GM19035 (cell line): Measurements from ENCODE around the gene ABI3.
"Not testable (repeated sequence)": the region's sequence is repeated elsewhere in the genome, so short reads cannot be mapped to it uniquely, and the experiment has no call there.

Experiments used
- ATAC-seq: cut with Tn5 transposase; IDR thresholded peaks from one replicate; pipeline ENCODE4 v1.9.1; 2021; ENCODE audit not compliant: unreplicated experiment

Gene ABI3, protein sequence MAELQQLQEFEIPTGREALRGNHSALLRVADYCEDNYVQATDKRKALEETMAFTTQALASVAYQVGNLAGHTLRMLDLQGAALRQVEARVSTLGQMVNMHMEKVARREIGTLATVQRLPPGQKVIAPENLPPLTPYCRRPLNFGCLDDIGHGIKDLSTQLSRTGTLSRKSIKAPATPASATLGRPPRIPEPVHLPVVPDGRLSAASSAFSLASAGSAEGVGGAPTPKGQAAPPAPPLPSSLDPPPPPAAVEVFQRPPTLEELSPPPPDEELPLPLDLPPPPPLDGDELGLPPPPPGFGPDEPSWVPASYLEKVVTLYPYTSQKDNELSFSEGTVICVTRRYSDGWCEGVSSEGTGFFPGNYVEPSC

DNA sequence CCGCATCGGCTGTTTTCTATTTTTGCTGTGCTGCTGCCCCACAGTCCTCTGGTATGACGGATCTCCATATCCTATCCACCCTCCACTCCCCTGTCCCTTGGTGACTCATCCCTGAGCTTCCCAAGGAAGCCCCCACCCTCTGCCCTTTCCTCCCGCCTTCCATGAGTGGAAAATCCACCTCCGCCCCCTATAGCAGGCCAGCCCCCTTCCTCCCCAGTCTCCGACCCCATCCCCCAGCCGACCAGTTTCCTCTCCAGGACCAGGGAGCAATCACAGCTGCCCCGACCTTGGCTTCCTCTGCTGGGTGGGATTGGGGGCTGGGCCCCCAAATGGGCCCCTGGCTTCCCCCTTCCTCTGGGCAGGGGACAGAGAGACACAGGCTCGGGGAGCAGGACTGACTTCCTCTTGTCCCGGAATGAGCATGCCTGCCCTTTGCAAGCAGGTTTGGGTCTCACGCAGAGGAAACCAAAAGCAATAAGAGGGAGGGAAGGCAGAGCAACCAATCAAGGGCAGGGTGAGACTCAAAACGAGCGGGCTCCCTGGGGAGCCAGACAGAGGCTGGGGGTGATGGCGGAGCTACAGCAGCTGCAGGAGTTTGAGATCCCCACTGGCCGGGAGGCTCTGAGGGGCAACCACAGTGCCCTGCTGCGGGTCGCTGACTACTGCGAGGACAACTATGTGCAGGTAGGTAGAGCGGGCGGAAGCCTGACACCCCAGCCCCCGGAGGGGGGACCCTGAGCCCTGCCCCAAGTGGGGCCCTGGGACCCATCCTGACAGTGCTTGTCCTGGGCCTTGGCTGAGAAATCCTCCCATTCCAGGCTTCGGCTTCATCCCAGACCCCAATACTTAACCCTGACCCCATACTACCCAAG is at the start of gene ABI3, which contains the start of gene GNGT2:
Gene ABI3 (plus strand): TSS at position 550 of the 872 bp plus-strand sequence. CDS start 18 bp downstream, at position 568.
Gene GNGT2 (minus strand): TSS at position 417 of the 872 bp plus-strand sequence. CDS start 3,152 bp downstream, outside the sequence.
- peak; percentile 82 for ATAC-seq

DNA sequence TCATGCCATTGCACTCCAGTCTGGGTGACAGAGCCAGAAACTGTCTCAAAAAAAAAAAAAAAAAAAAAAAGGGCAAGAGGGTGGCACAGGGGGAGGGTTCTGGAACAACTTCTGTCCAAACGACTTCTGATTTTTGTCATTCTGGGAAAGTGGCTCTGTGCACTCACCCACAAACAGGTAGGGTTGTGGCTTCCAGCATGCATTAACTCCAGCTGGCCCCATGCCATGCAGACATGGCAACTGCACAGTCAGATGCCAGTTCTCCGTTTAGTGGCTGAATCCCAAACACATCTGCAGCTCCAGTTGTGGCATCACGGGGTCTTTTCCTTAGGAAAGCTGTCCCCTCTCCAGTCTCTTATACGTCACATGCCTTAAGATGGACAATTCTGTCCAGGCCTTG is 47.6 kb upstream of the ABI3 start:
- ATAC-seq, result no peak

DNA sequence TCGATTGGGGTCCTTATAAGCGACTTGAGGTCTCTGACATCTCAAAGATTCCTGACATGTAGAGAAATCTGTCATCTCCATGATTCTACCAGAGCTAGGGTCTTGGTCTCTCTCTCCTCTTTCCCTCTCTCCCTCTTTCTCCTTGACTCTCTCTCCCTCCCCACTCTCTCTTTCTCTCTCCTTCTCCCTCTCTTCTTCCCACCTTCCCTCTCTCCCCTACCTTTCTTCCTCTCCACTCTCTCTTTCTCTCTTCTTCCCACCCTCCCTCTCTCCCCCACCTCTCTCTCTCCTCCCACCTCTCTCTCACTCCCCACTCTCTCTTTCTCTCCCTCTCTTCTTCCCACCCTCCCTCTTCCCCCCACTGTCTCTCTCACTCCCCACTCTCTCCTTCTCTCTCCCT is 45.4 kb upstream of the ABI3 start:
- ATAC-seq, result no peak

DNA sequence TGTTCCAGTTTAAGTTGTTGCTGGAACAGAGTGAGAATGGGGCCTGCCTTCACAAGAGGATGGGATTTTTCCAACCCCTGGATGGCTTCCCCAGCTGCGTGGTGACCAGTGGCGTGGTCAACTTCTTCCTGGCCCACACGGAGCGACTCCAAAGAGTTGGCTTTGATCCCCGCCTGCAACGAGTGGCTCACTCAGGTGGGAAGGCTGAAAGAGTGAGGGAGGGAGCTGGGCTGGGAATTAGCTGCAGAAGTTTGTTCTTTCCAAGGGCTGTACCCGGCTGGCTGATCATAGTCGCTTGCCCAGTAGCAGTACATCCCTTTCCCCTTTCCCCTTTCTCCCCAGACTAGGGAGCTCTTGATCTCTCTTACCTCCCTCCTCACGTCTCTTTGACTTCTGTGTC is 41.8 kb upstream of the ABI3 start:
- no peak for ATAC-seq

DNA sequence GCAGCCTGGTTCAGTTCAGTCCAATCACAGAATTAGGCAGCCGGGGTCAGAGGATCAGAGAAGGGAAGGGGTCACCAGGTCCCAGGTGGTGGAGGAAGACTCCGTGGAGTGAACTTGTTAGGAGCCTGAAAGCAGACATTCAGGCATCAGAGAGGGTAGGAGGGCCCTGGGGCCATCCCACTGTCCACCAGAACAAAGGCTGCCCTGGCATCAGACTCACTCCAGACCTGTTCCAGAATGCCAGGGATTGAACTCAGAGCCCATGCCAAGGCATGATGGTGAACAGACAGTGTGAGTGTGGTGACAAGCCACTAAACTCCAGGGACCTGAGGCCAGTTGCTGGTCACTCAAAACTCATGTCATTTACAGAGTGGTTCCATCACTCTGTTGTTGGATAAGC is 40.3 kb upstream of the ABI3 start:
- no peak for ATAC-seq

DNA sequence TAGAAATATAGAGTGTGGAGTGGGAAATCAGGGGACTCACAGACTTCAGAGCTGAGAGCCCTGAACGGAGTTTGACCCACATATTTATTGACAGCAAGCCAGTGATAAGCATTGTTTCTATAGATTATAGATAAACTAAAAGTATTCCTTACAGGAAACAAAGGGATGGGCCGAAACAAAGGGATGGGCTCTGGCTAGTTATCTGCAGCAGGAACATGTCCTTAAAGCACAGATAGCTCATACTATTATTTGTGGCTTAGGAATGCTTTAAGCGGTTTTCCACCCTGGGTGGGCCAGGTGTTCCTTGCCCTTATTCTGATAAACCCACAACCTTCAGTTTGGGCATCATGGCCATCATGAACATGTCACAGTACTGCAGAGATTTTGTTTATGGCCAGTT is 39.8 kb upstream of the ABI3 start:
- not testable (repeated sequence) for ATAC-seq

DNA sequence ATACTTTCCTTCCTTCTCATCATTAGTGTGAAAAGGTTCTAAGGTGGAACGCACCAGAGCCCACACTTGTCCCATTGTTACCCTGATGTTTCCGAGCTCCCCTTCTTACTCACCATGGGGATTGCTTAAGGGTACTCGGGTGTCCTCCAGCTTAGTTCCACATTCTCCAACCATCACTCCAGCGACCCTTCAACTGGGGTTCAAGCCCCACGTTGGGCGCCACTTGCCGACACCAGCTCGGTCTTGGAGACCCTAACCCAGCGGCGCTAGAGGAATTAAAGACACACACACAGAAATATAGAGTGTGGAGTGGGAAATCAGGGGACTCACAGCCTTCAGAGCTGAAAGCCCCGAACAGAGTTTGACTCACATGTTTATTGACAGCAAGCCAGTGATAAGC is 34.5 kb upstream of the ABI3 start:
- not testable (repeated sequence) for ATAC-seq

DNA sequence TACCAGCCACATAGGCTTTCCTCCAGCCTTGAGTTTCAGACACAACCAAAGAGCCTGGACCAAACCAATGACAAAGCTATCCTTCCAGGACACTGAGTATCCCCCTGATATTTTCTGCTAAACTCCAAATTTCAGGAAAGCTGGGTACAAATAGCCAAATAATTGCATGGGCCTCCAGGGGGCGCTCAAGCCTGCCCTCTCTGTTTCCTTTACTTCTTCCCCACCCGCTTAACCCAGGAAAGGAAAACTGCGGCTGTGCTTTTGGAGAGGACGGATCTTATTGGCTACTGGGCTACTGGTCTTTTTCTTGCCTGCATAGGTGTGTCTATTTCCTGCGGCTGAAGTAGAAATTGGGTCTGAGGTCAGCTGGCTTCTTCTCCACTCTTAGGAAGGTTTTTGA is 30.2 kb upstream of the ABI3 start:
- ATAC-seq, result no peak

DNA sequence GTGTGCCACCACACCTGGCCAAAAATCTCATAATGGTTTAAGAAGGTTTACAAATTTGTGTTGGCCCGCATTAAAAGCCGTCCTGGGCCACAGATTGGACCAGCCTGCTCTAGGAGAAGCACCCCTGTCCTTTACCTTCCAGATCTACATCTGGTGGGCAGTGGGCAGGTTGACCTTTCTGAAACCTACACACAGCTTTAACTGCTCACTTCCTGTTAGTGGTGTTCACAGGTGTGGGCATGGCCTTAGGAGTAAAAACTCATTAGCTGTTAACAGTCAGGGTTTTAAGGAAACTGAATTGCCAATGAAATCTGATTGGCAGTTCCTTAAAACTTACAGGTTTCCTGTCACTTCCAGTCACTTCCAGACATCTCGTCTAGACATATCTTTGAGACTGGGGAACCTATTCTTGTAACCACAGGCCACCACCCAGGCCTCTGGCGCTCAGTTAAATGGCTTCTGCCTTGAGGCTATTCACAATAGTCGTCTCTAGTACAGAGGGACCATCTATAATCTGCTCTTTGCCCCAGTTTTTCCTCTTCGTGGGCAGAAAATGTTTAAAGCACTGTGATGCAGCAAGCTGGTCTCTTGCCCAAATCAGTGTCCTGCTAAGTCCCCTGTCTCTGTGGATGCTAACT is 29.4 kb upstream of the ABI3 start:
- no peak for ATAC-seq

DNA sequence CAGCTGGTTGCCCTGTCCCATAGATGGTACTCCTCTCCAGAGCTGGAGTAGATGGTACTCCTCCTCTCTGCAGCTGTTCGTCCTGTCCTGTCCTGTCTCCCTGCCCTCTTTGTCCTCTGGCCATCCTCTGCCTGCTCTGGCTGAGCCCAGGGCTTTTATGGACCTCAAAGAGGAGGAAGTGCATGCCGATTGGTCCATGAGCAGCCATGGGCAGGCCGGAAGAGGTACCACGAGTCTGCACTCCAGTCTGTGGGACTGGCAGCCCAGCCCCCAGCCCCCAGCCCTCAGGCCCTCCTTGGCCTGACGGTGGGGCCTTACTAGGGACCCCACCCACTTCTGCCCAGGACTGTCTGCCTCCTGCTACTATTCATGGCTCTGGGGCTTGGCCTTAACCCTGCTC is 27.2 kb upstream of the ABI3 start:
- no peak for ATAC-seq

DNA sequence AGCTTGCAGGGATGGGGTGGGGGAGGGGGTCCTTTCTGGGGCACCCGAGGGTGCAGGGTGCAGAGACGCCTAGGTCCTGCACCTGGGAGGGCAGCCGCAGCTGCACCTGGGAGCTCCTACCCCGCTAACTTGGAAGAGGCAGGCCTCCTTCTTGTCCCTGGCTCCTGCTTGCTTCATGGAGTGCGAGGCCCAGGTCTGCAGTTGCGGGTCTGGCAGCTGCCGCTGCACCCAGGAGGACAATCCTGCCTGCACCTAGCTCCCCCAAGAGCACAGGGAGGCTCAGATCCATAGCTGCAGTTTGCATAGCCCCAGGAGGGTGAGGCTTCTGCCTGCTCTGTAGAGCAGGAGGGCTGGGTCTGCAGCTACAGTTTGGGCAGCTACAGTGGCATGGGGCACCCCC is 26.7 kb upstream of the ABI3 start:
- ATAC-seq, result no peak

DNA sequence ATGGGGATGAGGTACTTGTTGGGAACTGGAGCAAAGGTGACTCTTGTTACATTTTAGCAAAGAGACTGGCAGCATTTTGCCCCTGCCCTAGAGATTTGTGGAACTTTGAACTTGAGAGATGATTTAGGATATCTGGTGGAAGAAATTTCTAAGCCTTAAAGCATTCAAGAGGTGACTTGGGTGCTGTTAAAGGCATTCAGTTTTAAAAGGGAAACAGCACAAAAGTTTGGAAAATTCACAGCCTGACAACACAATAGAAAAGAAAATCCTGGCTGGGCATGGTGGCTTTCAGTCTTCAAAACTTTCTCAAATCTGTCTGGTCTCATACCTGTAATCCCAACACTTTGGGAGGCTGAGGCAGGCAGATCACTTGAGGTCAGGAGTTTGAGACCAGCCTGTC is 26.0 kb upstream of the ABI3 start:
- ATAC-seq, result not testable (repeated sequence)

DNA sequence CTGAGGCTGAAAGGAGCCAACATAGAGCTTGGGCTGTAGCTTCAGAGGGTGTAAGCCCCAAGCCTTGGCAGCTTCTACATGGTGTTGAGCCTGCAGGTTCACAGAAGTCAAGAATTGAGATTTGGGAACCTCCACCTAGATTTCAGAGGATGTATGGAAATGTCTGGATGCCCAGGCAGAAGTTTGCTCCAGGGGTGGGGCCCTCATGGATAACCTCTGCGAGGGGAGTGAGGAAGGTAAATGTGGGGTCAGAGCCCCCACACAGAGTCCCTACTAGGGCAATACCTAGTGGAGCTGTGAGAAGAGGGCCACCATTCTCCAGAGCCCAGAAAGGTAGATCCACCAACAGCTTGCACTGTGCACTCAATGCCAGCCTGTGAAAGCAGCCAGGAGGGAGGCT is 25.1 kb upstream of the ABI3 start:
- not testable (repeated sequence) for ATAC-seq

DNA sequence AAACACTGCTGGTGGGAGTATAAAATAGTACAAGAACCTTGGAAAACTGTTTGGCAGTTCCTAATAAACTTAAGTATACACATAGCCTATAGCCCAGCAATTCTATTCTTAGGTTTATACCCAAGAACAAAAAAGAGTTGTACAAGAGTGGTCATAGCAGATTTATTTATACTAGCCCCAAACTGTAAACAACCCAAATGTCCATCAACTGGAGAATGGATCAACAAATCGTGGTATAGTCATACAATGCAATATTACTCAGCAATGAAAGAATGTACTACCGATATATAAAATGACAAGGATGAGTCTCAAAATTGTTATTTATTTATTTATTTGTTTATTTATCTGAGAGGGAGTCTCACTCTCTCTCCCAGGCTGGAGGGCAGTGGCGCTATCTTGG is 23.2 kb upstream of the ABI3 start:
- ATAC-seq, result no peak

DNA sequence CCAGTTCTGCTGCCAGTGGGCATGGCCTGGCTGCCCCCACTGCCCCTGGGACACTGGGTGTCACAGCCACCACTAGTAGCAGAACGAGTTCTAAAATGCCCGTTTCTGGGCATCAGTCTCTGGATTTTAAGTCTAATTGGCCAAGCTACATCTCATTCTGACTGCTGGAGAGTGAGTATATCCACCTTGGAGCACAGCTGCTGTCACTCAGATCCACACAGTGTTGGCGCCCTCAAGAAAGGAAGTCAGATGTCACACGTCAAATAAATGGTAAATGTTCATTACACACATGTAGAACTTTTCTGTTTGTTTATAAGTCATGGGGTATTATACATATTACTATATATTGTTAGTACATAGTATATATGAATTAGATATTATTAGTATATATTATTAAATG is 19.6 kb upstream of the ABI3 start:
- no peak for ATAC-seq

DNA sequence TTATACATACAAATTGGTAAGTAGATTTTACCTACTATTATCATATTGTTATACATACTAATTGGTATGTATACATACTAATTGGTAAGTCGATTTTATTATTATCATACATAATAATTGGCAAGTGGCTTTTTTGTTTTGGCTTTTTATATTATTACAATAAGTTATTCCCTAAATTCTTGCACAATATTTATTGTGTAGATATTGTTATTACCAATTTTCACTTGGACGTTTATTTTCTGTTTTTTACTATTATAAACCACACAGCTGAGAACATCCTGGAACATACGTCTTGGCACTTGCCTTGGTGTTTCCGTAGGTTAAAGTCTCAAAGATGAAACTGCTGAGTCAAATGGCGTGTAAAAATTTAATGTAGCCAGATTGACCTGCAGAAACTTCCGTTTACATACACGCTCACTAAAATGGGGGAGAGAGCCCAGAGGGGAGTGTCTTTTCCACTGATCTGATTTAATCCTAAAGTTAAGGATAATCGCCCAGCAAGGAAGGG is 19.0 kb upstream of the ABI3 start:
- ATAC-seq, result peak; percentile 3

DNA sequence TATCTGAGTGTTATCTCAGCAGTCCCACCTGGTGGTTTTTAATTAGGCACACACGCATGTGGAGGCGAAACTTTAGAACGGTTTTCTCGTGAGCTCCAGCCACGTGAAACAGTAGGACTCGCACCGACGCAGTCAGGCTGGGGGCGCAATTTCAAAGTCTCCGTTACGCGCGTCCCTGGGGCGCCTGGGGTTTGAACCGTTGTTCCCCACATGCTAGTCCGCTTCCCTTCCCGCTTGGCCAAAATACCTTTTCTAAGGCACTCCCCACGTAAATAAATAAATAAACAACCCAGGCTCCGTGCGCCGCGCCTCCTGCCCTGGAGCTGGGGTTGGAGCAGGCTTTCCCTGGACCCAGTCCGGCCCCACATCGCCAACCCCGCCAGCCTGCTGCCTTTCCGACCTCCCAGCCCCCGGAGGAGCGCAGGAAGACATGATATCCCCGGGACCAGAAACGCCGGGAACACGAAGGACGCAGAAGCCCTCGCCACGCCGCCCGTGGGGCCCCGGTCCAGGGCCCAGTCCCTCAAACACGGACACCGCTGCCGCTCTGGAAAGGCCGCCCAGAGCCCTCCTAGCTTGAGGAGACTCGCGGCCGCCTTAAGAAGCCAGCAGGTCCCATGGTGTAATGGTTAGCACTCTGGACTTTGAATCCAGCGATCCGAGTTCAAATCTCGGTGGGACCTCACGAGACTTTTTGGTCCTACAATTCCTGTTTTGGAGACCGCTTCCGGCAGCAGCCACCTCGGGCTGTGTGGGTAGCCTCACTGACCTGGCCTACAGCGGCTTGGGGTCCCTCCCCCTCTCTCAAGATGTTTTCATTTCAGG is 18.4 kb upstream of the ABI3 start:
- ATAC-seq, result peak; percentile 44

DNA sequence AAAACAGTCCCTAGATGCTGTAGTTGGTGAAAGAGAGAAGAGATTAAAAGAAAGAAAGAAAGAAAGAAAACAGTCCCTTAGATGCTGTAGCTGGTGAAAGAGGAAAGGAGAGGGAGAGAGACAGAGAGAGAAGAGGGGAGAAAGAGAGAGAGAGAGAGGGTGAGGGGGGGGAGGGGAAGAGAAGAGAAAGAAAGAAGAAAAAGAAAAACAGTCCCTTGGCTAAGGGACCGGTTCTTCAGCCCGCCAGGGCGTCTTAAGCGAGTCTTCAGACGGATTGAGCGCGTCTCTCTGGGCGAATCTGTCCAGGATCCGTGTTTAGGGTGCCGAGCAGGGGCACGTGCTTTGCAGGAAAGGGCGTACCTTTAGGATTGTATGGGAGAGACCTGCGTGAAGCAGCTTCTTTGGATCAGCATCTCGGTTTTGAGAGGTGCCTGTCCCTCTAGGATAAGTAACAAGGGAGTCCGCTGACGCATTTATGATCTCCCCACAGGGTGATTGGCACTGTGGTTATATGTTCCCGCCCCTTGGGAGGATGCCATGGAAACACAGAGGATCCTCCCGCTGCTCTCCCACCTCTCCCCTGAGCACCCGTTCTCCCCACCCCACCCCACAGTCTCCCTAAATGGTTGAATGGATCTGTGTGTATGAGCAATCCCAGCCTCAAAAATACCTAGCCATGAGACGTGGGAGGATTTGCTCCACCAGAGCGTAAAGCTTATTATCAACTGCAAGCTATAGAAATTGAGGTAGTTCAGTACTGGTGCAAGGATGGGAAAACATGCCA is 16.8 kb upstream of the ABI3 start:
- ATAC-seq, result no peak

DNA sequence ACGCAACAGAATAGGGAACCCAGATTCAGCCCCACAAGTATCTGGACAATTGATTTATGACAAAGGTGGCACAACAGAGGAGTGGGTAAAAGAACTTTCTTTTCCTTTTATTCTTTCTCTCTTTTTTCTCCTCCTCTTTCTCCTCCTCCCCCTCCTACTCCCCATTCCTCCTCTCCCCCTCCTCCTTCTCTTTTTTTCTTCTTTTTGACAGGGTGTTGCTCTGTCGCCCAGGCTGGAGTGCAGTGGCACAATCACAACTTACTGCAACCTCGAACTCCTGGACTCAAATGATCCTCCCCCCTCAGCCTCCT is 16.3 kb upstream of the ABI3 start:
- no peak for ATAC-seq

DNA sequence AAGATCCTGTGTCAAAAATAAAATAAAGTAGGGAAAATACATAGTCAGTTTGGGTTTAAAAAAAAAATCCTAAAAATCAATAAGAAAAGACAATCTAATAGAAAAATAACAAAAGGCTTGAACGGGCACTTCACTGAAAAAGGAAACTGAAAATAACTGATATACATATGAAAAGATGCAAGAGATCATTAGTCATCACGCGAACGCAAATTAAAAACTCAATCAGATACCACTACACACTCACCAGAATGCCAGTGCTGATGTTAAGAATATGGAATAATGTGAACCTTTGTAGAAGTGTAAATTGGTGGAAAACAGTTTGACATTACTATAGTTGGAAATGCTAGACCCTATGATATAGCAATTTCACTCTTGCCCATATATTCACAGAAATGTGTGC is 14.8 kb upstream of the ABI3 start:
- ATAC-seq, result no peak
